Measurements from ENCODE around the gene KLHL22. TPM values are rescaled to one million over a fixed set of nuclear protein-coding genes. Genes with fewer than 3 reads are reported as not detected.
"Not testable (repeated sequence)": the region's sequence is repeated elsewhere in the genome, so short reads cannot be mapped to it uniquely, and the experiment has no call there.

Gene KLHL22
- polyA plus RNA-seq, 4 donors = 29.4 to 33.1 (median 32.6) TPM

DNA sequence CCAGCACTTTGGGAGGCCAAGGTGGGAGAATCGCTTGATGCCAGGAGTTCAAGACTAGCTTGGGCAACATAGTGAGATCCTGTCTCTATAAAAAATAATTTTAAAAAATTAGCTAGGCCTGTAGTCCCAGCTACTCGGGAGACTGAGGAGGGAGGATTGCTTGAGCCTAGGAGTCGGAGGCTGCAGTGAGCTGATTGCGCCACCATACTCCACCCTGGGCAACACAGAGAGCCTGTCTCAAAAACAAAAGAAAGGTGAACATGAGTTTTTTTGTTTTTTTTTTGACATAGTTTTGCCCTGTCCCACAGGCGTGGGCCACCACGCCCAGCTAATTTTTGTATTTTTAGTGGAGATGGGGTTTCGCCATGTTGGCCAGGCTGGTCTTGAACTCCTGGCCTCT lies 29.5 kb upstream of the KLHL22 start:
- DNase-seq (ENCODE audit: low read depth in 4 of 4, low spot score in 3 of 4) = no peak

DNA sequence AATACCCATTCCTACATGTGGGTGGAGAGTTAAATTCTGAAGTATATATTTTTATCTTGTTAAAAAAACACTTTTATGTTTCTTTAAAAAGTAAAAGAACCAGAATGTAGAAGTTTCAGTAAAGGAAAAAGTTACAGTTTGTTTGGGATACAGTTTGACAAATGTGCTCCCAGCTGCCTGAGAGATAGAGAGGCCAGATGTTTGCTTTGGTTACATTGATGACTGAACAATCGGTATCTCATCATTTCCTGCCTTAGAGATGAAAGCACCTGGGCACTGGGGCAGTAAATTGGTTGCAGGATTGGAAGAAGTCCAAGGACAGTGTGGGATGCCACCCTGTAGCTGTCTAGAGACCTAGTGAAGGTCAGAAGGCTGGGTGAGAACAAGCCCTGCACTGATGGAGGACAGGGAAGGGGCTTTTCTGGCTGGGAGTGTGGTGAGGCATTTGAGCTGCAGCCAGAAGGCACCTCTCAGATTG lies 28.4 kb upstream of the KLHL22 start:
- DNase-seq (ENCODE audit: low read depth in 4 of 4, low spot score in 3 of 4) = no peak

DNA sequence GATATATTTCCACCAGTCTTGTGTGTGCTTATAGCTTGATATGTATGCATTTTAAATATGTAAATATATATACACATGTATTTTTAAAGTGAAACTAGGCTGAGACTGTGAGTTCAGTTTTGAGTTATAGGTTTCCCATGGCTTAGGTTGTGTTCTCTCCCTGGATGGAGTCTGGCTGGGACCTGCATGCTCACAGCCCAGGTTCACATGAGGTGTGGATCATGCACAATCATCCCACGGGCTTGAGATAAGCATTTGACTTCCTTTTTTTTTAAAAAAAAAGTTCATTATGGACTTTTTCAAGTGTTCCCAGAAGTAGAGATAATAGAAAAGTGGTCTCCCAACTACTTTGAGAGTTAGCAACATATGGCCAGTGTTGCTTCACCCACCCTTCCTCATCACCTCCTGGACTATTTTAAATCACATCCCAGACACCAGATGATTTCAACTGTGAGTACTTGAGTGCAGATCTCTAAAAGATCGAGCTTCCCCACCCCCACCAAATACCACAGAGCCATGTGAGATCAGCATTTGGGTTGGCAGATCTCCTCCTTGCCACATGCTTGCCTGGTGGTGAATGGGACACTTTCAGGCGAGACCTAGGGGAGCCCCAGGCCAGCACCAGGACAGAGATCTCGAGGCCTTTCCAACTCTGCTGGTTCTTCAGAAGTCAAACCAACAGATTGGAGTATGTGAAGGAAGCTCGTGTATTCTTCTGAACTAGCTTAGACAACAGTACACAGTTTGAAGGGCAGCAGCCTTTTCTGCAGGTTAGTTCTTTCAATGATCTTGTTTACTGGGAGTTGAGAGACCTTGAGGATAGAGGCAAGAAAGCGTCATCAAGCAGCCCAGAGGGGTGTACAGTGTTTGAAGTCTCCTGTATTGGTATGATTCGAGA lies 27.7 kb upstream of the KLHL22 start:
- no peak for DNase-seq (ENCODE audit: low read depth in 4 of 4, low spot score in 3 of 4)

DNA sequence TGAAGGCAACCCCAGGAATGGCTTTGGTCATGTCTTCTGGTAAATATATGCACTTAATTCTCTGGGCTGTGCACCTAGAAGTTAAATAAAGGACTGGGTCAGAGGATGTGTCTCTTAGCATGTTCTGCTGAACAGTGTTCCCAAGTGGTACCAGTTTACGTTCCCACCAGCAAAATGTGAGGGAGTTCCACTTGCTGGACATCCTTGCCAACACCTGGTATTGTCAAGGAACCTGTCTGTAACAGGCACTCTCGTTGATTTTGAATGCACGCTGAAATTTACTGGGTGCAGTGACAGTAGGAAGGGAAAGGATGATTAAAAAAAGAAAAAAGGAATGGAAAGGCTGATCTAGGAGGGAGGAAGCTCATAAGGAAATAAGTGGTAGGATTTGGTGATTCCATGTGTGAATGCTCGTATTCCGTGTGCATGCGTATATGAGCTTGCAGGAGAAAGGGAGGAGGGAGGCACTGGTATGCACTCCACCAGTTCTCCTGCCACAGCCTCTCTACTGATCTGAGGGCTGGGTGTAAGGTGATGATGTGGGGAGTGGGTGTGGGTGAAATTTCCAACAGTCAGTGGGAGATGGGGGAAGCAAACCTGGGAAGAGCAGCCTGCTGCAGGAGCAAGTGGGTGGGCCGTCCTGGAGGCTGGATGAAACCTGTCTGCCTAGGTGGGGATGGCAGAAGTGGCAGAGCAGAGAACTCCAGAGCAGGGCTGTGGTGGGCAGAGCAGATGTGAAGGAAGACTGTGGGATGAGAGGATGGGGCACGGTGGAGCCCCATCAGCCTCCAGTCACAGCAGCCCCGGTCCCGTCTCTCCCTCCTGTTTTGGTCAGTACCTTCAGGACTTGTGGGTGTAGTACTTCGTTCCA lies 26.8 kb upstream of the KLHL22 start:
- no peak for DNase-seq (ENCODE audit: low read depth in 4 of 4, low spot score in 3 of 4)

DNA sequence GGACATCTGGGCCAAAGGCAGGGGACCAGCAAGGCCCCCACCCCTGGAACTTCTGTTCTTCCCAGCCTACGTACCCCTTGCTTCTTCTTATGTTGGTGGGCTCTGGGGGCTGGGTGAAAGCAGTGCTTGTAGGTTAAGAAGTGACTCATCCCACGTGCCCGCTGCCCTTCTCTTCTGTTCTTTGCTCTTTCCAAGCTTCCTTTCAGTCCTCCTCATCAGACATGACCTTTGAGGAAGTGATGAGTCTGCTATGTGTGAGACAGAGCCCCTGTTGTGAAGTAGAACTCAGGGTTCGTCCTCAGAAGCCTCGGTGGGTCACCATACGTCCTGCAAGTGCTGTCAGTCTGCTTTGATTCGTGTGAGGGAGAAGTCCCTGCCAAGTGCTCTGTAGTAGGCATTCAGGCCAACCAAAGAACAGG lies 24.5 kb upstream of the KLHL22 start:
- DNase-seq (ENCODE audit: low read depth in 4 of 4, low spot score in 3 of 4) = no peak

DNA sequence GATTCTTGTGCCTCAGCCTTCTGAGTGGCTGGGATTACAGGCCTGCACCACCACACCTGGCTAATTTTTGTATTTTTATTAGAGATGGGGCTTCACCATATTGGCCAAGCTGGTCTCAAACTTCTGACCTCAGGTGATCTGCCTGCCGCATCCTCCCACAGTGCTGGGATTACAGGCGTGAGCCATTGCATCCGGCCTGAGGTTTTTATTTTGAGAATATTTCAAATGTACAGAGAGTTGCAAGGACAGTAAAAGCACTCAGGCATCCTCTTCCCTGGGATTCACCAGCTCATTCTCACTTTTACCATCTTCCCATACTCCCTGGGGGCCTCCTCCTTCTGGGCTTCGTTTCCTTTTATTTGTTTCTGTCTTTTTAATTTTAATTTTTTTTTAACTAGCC lies 24.0 kb upstream of the KLHL22 start:
- DNase-seq (ENCODE audit: low read depth in 4 of 4, low spot score in 3 of 4) = no peak

DNA sequence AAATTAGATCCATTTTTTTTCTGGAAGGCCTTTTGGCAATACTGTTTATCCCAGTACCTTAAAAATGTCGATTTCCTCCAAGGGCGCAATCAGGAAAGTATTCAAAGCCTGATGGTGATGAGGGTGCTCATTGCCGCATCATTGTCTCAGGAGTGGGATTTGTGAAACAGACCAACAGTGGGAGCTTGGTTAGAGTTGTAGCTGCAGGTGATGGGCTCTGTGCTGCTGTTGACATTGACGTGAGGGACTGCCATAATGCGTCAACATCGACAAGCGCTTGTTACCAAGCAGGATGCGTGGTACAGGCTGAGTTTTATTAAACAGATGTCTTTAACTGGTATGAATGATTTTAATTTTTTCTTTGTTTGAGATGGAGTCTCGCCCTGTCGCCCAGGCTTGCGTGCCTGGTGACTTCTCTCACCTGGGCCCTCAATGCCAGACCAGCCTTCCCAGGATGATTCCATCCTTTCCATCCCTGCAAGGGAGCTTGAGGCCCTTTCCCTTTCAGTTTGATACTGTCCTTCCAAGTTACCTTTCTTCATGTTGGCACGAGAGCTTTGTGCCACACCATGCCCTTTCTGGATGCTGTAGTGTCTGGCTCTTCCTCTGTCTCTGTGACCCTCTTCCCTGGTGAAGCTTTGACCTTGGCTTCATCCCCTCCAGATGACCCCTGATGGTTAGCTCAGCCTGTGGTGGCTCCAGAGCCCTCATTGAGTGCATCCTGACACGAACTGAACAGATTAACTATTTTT lies 22.4 kb upstream of the KLHL22 start:
- DNase-seq (ENCODE audit: low read depth in 4 of 4, low spot score in 3 of 4) = no peak

DNA sequence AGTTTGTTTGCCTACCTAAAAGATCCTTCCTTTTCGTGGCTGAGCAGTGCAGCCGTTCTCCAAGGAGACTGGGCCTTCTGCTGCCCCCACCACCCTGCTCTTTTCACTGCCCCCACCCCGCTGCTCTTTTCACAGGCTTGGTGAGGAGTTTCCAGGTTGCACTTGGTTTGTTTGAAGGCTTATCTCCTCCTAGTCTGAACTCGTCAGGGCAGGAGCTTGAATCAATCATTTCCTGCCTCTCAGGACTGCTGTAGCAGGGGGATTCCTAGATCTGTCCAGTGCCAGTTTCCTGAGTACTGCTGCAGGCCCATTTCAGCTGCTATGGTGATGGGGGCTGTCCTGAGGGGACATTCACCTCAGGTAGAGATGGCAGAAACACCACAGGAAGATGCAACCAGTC lies 21.8 kb upstream of the KLHL22 start:
- no peak for DNase-seq (ENCODE audit: low read depth in 4 of 4, low spot score in 3 of 4)

DNA sequence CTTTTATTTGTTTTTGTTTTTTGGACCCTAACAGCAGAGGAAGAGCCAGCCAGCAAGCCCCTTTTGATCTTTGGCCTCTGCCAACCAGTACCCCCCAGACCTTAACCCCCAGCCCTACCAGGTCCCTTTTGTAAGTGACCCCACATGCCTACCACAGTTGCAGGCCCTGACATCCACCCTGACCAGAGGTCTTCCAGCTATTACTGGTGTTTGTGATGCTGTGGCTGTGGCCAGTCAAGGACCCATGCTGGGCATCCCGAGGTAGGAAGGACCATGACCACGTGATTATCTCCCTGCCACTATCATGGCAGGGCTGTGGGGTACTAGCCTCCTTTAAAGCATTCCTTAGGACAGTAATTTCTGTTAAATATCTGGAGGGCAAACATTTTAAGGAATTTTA lies 20.8 kb upstream of the KLHL22 start:
- no peak for DNase-seq (ENCODE audit: low read depth in 4 of 4, low spot score in 3 of 4)

DNA sequence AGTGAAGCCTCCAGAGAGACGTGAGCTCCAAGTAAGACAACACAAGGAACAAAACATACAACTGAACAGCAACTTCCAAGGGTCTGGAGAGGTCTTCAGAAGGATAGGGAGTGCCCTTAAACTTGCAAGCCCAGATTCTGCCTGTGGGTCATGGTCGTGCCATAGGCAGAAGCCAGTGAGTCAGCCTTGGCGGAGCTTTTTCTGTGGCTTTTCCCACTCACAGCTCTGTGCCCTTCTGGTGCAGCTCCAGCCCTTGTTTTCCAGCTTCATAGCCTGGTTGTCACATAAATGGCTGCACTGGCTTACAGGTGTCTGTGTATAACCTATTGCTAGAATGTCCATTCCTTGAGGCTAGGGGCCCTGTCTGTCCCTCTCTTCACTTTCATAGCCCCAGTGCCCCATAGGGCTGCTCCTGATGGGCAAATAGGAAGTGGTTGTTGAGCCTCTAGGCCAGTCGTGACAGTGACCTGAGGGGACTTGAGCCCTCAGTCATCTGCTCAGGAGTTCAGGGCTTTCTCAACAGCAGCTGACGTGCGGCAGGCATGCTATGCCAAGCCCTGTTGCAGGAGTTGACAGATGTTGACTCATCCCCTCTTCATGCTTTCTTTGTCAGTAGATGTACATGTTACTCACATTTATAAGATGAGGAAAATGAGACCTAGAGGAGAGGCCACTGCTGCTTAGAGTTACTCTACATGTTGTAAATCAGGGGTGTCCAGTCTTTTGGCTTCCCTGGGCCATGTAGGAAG lies 19.2 kb upstream of the KLHL22 start:
- no peak for DNase-seq (ENCODE audit: low read depth in 4 of 4, low spot score in 3 of 4)

DNA sequence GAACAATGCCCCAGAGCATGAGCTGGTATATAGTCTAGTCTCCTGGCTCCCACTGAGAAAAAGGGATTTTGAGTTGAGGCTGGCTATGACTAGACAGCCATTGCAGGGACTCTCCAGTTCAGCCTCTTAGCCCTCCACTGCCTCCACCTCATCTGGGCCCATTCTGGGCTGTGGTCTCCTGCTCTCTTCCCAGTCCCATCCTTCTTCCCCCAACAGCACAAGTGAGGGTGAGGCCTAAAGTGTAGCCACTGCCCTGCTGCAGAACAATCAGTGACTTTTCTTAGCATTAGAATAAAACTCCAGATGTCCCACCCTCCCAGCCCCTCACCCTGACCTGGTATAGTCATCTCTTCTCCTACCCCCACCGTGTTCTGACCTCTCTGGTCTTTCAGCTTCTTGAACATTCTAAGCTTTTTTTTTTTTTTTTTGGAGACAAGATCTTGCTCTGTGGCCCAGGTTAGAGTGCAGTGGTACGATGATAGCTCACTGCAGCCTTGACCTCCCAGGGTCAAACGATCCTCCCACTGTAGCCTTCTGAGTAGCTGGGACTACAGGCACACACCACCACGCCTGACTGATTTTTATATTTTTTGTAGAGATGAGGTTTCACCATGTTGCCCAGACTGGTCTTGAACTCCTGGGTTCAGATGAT lies 16.1 kb upstream of the KLHL22 start:
- DNase-seq (ENCODE audit: low read depth in 4 of 4, low spot score in 3 of 4) = no peak

DNA sequence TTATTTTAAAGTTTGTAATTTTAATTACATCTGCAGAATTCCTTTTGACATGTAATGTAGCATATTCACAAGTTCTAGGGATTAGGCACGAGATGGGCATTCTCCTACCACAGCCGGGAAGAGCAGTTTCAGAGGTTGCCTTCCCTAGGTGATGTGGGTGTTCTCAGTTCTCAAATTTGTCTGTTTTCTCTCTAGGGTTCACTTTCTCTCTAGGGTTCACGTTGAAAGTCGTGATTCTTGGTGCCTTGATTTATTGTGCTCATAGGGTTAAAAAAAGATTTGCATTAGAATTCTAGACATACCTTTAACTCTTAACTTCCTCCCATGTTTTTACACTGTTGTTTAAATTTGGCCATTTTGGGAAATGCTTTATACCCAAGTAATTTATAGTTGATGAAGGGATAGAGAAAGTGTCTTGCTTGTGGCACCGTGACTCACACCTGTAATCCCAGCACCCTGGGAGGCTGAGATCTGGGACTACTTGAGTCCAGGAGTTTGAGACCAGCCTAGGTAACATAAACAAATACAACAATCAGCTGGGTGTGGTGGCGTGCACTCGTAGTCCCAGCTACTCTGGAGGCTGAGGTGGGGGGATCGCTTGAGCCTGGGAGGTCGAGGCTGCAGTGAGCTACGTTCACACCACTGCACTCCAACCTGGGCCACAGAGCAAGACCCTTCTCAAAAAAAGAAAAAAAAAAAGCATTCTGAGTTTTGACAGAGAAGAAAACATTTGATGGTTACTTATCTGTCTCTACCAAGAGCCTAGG lies 15.4 kb upstream of the KLHL22 start:
- DNase-seq (ENCODE audit: low read depth in 4 of 4, low spot score in 3 of 4) = no peak

DNA sequence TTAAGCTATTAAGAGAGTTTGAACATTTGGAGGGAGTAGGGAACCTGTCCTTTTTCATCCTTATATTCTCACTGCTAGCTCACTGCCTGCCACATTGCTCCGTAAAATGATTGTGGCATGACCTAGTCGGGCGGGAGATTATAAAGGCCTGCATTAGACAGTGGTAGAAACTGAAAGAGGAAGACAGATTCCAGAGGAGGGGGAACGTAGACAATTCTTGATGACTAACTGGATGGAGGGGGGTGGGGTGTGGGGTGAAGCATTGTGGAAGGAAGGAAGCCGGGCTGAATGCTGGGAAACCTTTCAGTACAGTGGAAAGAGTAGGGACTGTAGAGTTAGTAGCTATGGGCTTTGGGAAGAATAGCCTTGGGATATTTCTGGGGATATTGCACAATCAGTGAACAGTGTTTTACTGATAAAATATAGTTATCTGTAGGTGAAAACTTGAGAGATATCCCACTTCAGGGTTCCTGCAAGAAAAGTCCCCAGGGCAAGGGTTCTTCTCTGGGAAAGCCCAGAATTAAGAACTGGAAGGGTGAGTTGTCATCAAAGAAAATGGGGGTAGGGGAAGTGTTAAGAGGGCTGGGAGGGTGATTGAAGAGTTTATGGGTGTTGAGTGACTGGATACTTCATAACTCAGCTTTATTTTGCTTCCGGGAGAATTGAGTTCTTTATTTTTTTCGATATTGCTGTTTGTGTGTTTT lies 13.9 kb upstream of the KLHL22 start:
- peak in 1 of 4 donors; percentile 44 for DNase-seq (ENCODE audit: low read depth in 4 of 4, low spot score in 3 of 4)

DNA sequence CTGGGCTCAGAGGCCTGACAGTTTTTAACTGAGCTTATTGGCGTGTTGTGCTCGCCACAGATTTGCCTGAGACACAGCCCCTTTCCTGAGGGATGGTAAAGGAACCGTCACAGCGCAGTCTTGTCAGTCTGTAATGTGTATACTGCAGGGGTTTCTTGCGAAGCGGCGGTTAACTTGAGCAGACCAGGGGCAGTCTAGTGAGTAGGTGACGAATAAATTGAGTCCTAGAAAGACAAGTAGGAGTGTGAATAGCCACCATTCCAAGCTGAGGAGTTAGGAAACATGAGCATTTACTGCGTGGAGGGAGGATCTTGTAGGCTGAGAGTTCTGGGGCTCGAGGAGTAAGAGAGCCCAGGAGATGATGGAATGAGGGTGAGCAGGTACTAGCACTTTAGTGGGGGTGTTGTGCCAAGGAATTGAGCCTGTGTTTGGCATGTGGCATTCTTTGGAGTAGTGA lies 13.2 kb upstream of the KLHL22 start:
- DNase-seq (ENCODE audit: low read depth in 4 of 4, low spot score in 3 of 4) = no peak

DNA sequence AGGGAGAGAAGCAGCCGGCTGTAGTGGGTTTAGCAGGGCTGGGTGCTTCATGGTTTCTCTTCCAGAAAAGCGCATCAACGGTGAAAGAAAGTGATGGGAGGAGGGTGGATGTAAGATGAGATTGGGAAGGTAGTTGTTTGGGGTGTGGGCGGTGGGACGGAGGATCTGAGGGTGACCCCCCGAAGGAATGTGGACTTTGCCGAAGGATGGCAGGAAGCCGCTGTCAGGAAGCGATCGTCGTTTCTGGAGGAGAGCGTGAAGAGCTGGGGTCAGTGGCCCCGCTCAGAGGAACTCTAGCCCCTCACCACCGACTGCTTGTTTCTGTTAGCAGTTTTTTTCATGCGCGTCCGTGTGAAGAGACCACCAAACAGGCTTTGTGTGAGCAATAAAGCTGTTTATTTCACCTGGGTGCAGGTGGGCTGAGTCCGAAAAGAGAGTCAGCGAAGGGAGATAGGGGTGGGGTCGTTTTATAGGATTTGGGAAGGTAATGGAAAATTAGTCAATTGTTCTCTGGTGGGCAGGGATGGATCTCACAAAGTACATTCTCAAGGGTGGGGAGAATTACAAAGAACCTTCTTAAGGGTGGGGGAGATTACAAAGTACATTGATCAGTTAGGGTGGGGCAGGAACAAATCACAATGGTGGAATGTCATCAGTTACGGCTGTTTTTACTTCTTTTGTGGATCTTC lies 12.6 kb upstream of the KLHL22 start:
- DNase-seq (ENCODE audit: low read depth in 4 of 4, low spot score in 3 of 4) = not testable (repeated sequence)

DNA sequence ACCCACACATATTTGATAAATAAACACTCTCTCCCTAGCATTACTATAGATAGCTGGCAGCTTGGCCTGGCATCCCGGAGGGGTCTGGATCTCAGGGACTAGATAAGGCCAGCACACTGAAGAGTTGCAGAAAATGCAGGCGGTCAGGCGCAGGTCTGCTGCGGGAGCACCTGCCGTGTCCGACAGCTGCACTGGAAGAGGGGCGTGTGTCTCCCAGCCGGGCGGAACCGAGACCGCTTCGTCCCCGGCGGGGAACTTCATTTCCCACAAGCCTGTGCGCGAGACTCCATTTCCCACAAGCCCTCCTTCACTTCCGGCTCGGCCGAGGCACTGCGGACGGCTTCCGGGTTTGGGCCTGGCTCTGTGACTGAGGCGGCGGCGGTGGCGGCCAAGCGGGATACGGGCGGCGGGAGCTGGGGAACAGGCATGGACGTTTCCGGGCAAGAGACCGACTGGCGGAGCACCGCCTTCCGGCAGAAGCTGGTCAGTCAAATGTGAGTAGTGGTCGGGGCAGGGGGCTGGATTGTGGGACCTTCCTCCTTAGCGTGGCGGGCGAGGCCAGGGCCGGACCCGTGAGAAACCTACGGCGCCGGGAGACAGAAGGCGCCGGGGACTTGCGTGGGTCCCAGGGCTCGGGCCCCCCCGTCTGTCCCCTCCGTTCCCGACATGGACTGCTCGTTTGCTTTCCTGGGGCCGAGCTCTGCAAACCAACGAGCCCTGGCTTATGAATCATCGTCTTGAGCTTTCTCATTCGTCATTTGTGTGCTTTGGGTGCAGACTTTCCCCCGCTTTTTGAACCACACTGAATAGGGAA lies 11.9 kb upstream of the KLHL22 start, which contains the start of gene MED15:
MED15 (plus strand) TSS at position 358 of the 814 bp plus-strand sequence; CDS start at position 427, 69 bp downstream.
- DNase-seq (ENCODE audit: low read depth in 4 of 4, low spot score in 3 of 4) = peak; percentile 69 to 79 (median 74)

Measured in right renal pelvis (tissue), 4 donors.